AG04450 (cell line): ENCODE results near the gene UPF1. TPM values are rescaled to one million over a fixed set of nuclear protein-coding genes. Genes with fewer than 3 reads are reported as not detected.
"Not testable (repeated sequence)": the region's sequence is repeated elsewhere in the genome, so short reads cannot be mapped to it uniquely, and the experiment has no call there.

Experiments
- CTCF ChIA-PET: fragments of 300-600, 350-600 bp; formaldehyde crosslinking; extraction: SDS; loops from one replicate; lab custom pipeline; 2022; ENCODE audit warnings: antibody characterized with exemption, inconsistent platforms; lab: Charles Lee
- POLR2A ChIA-PET: fragments of 350-600 bp; formaldehyde crosslinking; extraction: SDS; loops from one replicate; lab custom pipeline; 2021; ENCODE audit warnings: antibody characterized with exemption, inconsistent platforms; lab: Yijun Ruan, JAX
- DNase-seq: peaks from one replicate; pipeline ENCODE4 v3.0.0-alpha.2; 2011; ENCODE audit warnings: low read depth, low spot score
- H3K27ac ChIP-seq: one replicate; pipeline ENCODE4 v1.5.1; 2012; ENCODE audit warnings: low read depth, low read length, control low read depth
- H3K27me3 ChIP-seq: one replicate; pipeline ENCODE4 v1.6.0; 2012; ENCODE audit warnings: low read length; ENCODE audit not compliant: control insufficient read depth, insufficient read depth
- H3K4me3 ChIP-seq: 2 replicates; pipeline ENCODE4 v1.5.1; 2011; ENCODE audit warnings: mild to moderate bottlenecking, low read depth, low read length, control low read depth
- H3K9me3 ChIP-seq: 2 replicates; pipeline ENCODE4 v1.5.1; 2012; ENCODE audit warnings: low read length; ENCODE audit not compliant: control insufficient read depth, insufficient read depth
- CTCF ChIP-seq: IDR thresholded peaks from 2 replicates; pipeline ENCODE4 v1.5.1; 2011; ENCODE audit warnings: low read depth, low read length, control low read depth, inconsistent platforms
- polyA plus RNA-seq: library from polyadenylated mRNA; depleted of rRNA; stranded (reverse); fragments of >200 nt; gene quantifications from 2 replicates; pipeline ENCODE4 v1.2.3, GENCODE V29; 2011

UPF1 gene
- polyA plus RNA-seq, 1 experiment: 28.2 TPM

GRCh38 chr19:18804139-18804601 is 27.6 kb upstream of the UPF1 start:
- CTCF ChIA-PET: no interaction called here
- TF ChIP-seq CTCF: no peak
- DNase-seq: no peak
- H3K9me3 ChIP-seq: peaks cover 5% of the 10 kb centered on the region; the same call in 1 of the 2 replicates
- POLR2A ChIA-PET: no interaction called here
- H3K27ac ChIP-seq: no peak overlapping the region
- H3K27me3 ChIP-seq: peaks cover 27% of the 10 kb centered on the region
- no peak overlapping the region for H3K4me3 ChIP-seq

- CTCF ChIA-PET: no interaction called here
- Histone ChIP-seq H3K27me3 (peaks cover 27% of the 10 kb centered on the region), H3K4me3 (no peak overlapping the region), H3K27ac (no peak overlapping the region), H3K9me3 (peaks cover 5% of the 10 kb centered on the region; the same call in 1 of the 2 replicates)
- DNase-seq: no peak
- POLR2A ChIA-PET: no interaction called here
- TF ChIP-seq CTCF: no peak
Observed at GRCh38 chr19:18804643-18805042, 27.1 kb upstream of the UPF1 start.

GRCh38 chr19:18807861-18808331 is 23.9 kb upstream of the UPF1 start:
- ChIA-PET POLR2A (interaction anchor here (0.9 kb wide), 1 partner anchor 359 kb away, joined by 3 read pairs; no protein-coding TSS in a partner anchor), CTCF (no interaction called here)
- Histone ChIP-seq H3K9me3 (no peaks in the 10 kb centered on the region; the same call in 1 of the 2 replicates), H3K27me3 (peaks cover 12% of the 10 kb centered on the region), H3K27ac (no peak overlapping the region), H3K4me3 (no peak overlapping the region)
- DNase-seq: no peak
- no peak for TF ChIP-seq CTCF

- no peak overlapping the region for H3K4me3 ChIP-seq
- no peaks in the 10 kb centered on the region for H3K9me3 ChIP-seq
- POLR2A ChIA-PET: interaction anchor here (0.9 kb wide), 1 partner anchor 360 kb away, joined by 3 read pairs; no protein-coding TSS in a partner anchor
- CTCF ChIA-PET: no interaction called here
- no peak for TF ChIP-seq CTCF
- peaks cover 16% of the 10 kb centered on the region for H3K27me3 ChIP-seq
- no peak overlapping the region for H3K27ac ChIP-seq
- DNase-seq: peak; percentile 38
Observed at GRCh38 chr19:18809149-18809868, 22.4 kb upstream of the UPF1 start.

- DNase-seq, H3K27ac ChIP-seq, H3K4me3 ChIP-seq, POLR2A ChIA-PET, H3K9me3 ChIP-seq: not testable (repeated sequence)
- CTCF ChIA-PET: interaction anchor here (0.5 to 0.7 kb wide), 2 partner anchors 90 to 218 kb away, joined by 3 read pairs; no protein-coding TSS in a partner anchor
- peaks cover 14% of the 10 kb centered on the region for H3K27me3 ChIP-seq
Observed at GRCh38 chr19:18811638-18812037, 20.1 kb upstream of the UPF1 start.
